Peyer's patch (tissue), 4 donors: Measurements from ENCODE around the gene GLT8D2. TPM values are rescaled to one million over a fixed set of nuclear protein-coding genes. Genes with fewer than 3 reads are reported as not detected.
"Not testable (repeated sequence)": the region's sequence is repeated elsewhere in the genome, so short reads cannot be mapped to it uniquely, and the experiment has no call there.

Experiments used
- DNase-seq, 3 donors: peaks; one replicate each; pipeline ENCODE4 v3.0.0-alpha.2; 2017 to 2019
- H3K27ac ChIP-seq, 4 donors: fragments of 200-600 bp; sonication (generic); one replicate each; pipeline ENCODE4 v1.5.1; 2016 to 2019
- H3K27me3 ChIP-seq, 2 donors: fragments of 200-600 bp; sonication (generic); one replicate each; pipeline ENCODE4 v1.5.1; 2019
- H3K36me3 ChIP-seq, 3 donors: fragments of 200-600 bp; sonication (generic); one replicate each; pipeline ENCODE4 v1.5.1; 2016 to 2019
- H3K4me1 ChIP-seq, 4 donors: fragments of 200-600 bp; sonication (generic); one replicate each; pipeline ENCODE4 v1.5.1; 2016 to 2019
- H3K4me3 ChIP-seq, 4 donors: fragments of 200-600 bp; sonication (generic); 1 replicate in 3 of 4; 2 replicates in 1 of 4; pipeline ENCODE4 v1.5.1; 2016 to 2019; ENCODE audit warnings: mild to moderate bottlenecking in 1 of 4
- H3K9me3 ChIP-seq, 4 donors: fragments of 200-600 bp; sonication (generic); one replicate each; pipeline ENCODE4 v1.5.1; 2016 to 2019; ENCODE audit warnings: mild to moderate bottlenecking in 1 of 4
- POLR2A ChIP-seq, 2 donors: fragments of 450-650 bp; IDR thresholded peaks; one replicate each; pipeline ENCODE4 v1.5.1; 2017; ENCODE audit warnings: antibody characterized with exemption in 2 of 2, mild to moderate bottlenecking in 2 of 2, moderate library complexity in 2 of 2
- total RNA-seq, 4 donors: library from RNA; depleted of rRNA; stranded (reverse); fragments of >200 nt; gene quantifications; one replicate each; pipeline ENCODE4 v1.1.0, GENCODE V29; 2016
- TF ChIP-seq, protein P1 (sequence below), 6 experiments: fragments of 450-650 bp in 4 of 6; fragments of 200-600 bp in 2 of 6; sonication (generic) in 1 of 6; IDR thresholded peaks; one replicate each; pipeline ENCODE4 v1.5.1; 2017 to 2019; ENCODE audit warnings: antibody characterized with exemption in 6 of 6, mild to moderate bottlenecking in 3 of 6, moderate library complexity in 1 of 6

GLT8D2 gene
- total RNA-seq, 4 donors from 2014 or later: 3.1 to 24.8 (median 5.4) TPM

GRCh38 chr12:104046306-104046705 is 3.7 kb downstream of the GLT8D2 start:
- H3K27me3 ChIP-seq: no peaks in the 10 kb centered on the region
- no peak for DNase-seq
- no peaks in the 10 kb centered on the region for H3K36me3 ChIP-seq
- H3K9me3 ChIP-seq: no peaks in the 10 kb centered on the region
- H3K4me3 ChIP-seq: no peak overlapping the region
- TF ChIP-seq, protein P1, sequence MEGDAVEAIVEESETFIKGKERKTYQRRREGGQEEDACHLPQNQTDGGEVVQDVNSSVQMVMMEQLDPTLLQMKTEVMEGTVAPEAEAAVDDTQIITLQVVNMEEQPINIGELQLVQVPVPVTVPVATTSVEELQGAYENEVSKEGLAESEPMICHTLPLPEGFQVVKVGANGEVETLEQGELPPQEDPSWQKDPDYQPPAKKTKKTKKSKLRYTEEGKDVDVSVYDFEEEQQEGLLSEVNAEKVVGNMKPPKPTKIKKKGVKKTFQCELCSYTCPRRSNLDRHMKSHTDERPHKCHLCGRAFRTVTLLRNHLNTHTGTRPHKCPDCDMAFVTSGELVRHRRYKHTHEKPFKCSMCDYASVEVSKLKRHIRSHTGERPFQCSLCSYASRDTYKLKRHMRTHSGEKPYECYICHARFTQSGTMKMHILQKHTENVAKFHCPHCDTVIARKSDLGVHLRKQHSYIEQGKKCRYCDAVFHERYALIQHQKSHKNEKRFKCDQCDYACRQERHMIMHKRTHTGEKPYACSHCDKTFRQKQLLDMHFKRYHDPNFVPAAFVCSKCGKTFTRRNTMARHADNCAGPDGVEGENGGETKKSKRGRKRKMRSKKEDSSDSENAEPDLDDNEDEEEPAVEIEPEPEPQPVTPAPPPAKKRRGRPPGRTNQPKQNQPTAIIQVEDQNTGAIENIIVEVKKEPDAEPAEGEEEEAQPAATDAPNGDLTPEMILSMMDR (IDR thresholded peaks at IDR 0.05): no peak
- TF ChIP-seq POLR2A (IDR thresholded peaks at IDR 0.05): no peak
- H3K27ac ChIP-seq: no peak overlapping the region
- no peaks in the 10 kb centered on the region for H3K4me1 ChIP-seq

GRCh38 chr12:104044158-104044557 is 5.8 kb downstream of the GLT8D2 start:
- Histone ChIP-seq H3K4me1 (no peaks in the 10 kb centered on the region), H3K4me3 (no peak overlapping the region), H3K27me3 (no peaks in the 10 kb centered on the region), H3K9me3 (no peaks in the 10 kb centered on the region), H3K36me3 (no peaks in the 10 kb centered on the region), H3K27ac (no peak overlapping the region)
- DNase-seq: no peak
- TF ChIP-seq POLR2A (IDR thresholded peaks at IDR 0.05): no peak
- TF ChIP-seq, protein P1 (IDR thresholded peaks at IDR 0.05): no peak

GRCh38 chr12:104042580-104042979 is 7.4 kb downstream of the GLT8D2 start:
- H3K27ac ChIP-seq: no peak overlapping the region
- TF ChIP-seq, protein P1 (IDR thresholded peaks at IDR 0.05): no peak
- no peak for TF ChIP-seq POLR2A (IDR thresholded peaks at IDR 0.05)

DNA sequence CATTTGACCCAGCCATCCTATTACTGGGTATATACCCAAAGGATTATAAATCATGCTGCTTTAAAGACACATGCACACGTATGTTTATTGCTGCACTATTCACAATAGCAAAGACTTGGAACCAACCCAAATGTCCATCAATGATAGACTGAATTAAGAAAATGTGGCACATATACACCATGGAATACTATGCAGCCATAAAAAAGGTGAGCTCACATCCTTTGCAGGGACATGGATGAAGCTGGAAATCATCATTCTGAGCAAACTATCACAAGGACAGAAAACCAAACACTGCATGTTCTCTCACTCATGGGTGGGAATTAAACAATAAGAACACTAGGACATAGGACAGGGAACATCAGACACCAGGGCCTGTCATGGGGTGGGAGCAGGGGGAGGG is 10.2 kb downstream of the GLT8D2 start:
- not testable (repeated sequence) for H3K4me1 ChIP-seq, DNase-seq

More at GRCh38 chr12:104042580-104042979, 7.4 kb downstream of the GLT8D2 start:
- Histone ChIP-seq H3K36me3 (no peaks in the 10 kb centered on the region), H3K9me3 (no peaks in the 10 kb centered on the region), H3K4me1 (no peaks in the 10 kb centered on the region), H3K27me3 (no peaks in the 10 kb centered on the region), H3K4me3 (no peak overlapping the region)
- no peak for DNase-seq

DNA sequence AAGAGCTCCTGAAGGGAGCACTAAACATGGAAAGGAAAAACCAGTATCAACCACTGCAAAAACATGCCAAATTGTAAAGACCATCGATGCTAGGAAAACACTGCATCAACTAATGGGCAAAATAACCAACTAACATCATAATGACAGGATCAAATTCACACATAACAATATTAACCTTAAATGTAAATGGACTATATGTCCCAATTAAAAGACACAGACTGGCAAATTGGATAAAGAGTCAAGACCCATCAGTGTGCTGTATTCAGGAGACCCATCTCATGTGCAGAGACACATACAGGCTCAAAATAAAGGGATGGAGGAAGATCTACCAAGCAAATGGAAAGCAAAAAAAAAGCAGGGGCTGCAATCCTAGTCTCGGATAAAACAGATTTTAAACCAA is 13.8 kb downstream of the GLT8D2 start:
- not testable (repeated sequence) for H3K27me3 ChIP-seq, H3K9me3 ChIP-seq, H3K27ac ChIP-seq, DNase-seq, H3K4me1 ChIP-seq, H3K4me3 ChIP-seq, H3K36me3 ChIP-seq

More for the DNA sequence above, 10.2 kb downstream of the GLT8D2 start:
- H3K27ac ChIP-seq, H3K9me3 ChIP-seq, H3K27me3 ChIP-seq, H3K4me3 ChIP-seq, H3K36me3 ChIP-seq: not testable (repeated sequence)

GRCh38 chr12:104030596-104030995 is 19.4 kb downstream of the GLT8D2 start:
- H3K27me3 ChIP-seq, H3K4me1 ChIP-seq, H3K36me3 ChIP-seq, H3K9me3 ChIP-seq, DNase-seq, H3K4me3 ChIP-seq, H3K27ac ChIP-seq: not testable (repeated sequence)

DNA sequence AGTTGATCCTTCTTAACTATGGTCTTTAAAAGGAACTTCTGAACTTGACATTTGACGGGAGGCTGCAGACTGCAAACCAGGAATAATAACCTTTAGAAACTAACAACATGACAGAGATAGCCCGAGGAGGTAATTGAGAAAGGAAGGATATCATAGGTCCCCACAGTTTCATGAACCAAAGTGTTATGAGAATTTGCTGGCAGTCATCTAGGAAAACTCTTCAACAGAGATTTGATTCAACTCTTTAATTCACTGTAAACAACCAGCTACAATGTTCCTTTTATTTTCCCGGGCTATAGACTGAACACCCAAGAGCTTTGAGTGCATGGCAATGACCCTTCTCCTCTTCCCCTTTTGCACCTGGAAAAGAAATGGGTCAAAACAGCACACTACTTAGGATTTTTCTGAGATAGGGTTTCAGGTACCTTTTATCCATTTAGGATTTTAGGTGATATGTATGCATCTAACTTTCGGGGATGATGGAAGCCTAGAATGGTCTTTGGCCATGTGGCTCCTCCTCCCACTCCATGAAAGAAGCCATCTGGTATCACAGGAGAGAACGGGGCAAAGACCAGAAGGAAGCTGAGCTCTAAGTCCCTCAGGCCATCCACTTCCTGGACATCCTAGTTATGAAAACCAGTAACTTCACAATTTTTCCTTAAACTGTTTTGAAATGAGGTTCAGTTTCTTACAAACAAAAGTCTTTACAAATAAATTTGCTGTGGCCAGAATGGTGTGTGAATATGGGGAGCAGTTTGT is 23.0 kb downstream of the GLT8D2 start:
- TF ChIP-seq, protein P1 (IDR thresholded peaks at IDR 0.05): no peak
- TF ChIP-seq POLR2A (IDR thresholded peaks at IDR 0.05): no peak
- no peak for DNase-seq
- Histone ChIP-seq H3K27ac (no peak overlapping the region), H3K4me1 (no peaks in the 10 kb centered on the region), H3K27me3 (no peaks in the 10 kb centered on the region), H3K4me3 (no peak overlapping the region), H3K9me3 (peaks cover 0 to 5% (median 0%) of the 10 kb centered on the region in 4 donors), H3K36me3 (no peaks in the 10 kb centered on the region)
